Glomerular visceral epithelial cell (primary cell): ENCODE measurements around the gene CBFA2T2.
"Not testable (repeated sequence)": the region's sequence is repeated elsewhere in the genome, so short reads cannot be mapped to it uniquely, and the experiment has no call there.

Source experiments
- DNase-seq: peaks from one replicate; pipeline ENCODE4 v3.0.0-alpha.2; 2016; ENCODE audit errors: extremely low spot score

Gene CBFA2T2

GRCh38 chr20:33622705-33623365 is 132.9 kb downstream of the CBFA2T2 start:
- no peak for DNase-seq

DNA sequence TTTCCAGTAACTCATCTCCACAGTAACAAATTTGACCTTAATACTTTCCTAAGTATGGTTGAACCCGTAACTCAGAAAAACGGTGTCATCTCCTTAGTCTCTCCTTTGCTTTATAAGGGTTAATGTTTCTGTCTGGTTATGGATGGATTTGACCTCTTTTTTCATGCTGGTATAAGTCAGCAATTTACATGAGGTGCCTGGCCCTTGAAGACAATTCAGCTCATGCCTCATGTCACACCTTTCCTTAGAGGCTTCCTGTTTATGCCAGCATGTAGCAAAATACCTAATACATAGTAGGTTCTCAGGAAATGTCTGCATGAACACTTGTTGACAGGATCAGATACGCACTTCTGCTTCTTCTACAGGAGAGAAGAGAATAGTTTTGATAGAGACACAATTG is 134.5 kb downstream of the CBFA2T2 start:
- no peak for DNase-seq

DNA sequence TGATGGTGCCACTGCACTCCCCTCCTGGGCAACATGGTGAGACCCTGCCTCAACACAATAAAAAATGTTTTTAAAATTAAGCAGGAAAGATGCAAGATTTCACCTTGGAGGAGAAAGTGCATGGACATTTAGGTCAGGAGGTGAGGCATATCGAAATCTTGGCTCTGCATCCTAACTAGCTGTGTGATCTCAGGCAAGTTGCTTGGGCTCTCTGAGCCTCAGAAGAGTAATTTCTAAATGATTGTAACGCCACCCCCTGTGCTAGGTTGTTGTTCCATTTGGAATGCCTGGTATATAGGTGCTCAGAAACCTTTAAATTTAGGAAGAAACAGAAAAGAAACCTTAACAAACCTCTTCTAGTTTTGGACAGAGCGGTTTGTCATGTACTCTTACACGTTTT is 136.3 kb downstream of the CBFA2T2 start:
- DNase-seq: no peak

GRCh38 chr20:33627577-33628216 is 137.8 kb downstream of the CBFA2T2 start:
- no peak for DNase-seq

DNA sequence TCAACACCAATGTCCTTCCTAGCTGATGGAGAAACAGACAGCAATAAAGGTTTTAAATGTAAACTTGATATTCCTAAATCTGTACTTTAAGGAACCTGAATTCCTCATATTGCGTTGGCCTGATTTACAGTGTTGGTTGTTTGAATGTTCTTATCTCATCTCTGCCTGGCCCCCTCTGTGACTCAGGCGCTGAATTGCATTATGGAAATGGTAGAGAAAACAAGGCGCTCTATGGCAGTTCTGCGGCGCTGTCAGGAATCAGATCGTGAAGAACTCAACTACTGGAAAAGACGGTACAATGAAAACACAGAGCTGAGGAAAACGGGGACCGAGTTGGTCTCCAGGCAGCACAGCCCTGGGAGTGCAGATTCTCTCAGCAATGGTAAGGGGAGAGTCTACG is 139.6 kb downstream of the CBFA2T2 start:
- DNase-seq: no peak

DNA sequence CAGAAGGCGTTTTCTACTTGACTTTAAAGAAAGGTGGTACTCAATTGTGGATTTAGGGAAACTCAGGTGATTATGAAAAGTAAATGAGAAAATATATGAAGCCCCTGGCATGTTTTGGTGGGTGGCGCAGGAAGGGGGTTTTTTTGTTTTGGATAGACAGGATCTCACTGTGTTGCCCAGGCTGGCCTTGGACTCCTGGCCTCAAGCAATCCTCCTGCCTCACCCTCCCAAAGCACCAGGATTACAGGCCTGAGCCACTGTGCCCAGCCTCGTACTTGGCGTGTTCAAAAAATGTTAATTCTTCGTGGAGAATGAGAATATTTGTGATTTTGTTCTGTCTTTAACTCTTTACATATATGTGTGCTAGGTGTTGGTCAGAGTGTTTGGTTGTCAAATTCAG is 140.1 kb downstream of the CBFA2T2 start:
- no peak for DNase-seq

DNA sequence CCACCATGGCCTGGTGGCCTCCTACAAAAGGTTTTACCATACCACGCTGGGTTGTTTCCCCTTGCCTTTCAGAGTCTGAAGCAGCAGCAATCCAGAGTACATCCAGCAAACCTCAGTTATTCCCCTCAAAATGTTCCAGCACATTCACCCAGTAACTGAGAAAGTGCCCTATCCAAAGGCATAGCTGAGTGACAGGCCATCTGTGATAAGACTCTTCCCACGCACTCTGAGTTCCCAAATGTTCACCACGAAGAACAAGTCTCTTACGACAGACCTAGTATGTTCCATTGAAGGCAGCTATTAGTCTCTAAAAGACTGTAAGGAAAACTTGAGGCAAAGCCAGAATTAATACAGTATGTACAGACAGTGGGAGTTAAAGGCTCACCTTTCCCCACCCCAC is 140.6 kb downstream of the CBFA2T2 start:
- DNase-seq: no peak

- not testable (repeated sequence) for DNase-seq
Observed at GRCh38 chr20:33631910-33632309, 142.0 kb downstream of the CBFA2T2 start.

- DNase-seq: no peak
Observed at GRCh38 chr20:33635341-33635740, 145.4 kb downstream of the CBFA2T2 start.

GRCh38 chr20:33636776-33637175 is 146.9 kb downstream of the CBFA2T2 start:
- no peak for DNase-seq

- no peak for DNase-seq
Observed at GRCh38 chr20:33640287-33640686, 150.4 kb downstream of the CBFA2T2 start.

DNA sequence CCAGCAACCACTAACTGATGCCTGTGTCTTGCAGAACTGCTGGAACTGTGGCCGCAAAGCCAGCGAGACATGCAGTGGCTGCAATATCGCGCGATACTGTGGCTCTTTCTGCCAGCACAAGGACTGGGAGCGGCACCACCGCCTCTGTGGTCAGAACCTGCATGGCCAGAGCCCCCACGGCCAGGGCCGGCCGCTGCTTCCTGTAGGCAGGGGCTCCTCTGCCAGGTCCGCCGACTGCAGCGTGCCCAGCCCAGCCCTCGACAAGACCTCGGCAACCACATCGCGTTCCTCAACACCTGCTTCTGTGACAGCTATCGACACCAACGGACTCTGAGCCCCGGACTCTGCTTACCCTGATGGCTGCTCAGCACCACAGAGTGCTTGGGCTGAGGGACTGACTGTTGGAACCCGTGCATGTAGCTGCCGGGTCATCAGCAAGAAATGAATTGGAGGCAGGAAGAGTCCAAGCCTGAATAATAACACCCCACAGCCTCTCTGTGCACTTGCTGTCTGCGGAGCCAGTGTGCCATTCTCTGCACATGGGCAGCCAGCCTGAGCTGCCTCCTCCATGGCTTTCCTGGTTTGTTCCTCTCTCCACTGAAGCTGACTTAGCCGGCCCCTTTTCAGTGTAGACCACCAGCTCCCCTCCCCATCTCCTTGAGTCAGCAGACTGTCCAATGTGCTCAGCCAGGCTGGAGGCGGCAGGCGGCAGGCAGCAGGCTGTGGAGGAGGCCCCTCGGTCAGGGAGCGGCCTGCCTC is 154.6 kb downstream of the CBFA2T2 start:
- no peak for DNase-seq

GRCh38 chr20:33645072-33645358 is 155.1 kb downstream of the CBFA2T2 start:
- DNase-seq: no peak

DNA sequence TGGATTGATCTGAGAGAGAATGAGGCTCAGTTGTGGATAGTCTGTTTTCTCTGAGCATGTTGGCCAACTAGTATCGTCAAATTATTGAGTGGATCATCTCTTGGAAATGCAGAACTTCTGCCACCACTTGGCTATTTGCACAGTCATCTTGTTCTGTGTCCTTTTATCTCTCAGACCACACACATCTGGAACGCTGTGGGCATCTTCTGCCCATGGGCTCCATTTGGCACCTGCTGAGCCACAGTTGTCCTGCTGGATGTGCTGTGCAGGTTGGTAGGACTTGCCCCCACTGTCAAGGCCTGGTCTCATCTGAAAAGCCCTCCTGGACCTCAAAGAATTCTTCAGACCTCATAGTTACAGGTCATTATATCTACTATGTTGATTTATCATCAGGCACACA is 155.5 kb downstream of the CBFA2T2 start:
- DNase-seq: no peak

DNA sequence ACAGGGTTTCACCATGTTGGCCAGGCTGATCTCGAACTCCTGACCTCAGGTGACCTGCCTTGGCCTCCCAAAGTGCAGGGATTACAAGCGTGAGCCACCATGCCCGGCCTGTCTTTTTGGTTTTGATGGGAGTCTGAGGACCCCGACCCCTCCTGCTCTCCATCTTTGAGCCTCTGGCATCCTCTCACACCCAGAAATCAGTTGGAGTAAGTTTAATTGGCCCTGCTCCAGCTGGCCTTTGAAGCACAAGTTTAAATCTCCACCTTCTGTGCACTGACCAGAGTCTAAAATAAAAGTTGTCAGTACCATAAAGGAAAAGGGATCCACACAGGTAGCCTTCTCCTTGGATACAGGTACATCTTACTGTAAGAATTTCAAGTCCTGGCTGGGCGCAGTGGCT is 156.3 kb downstream of the CBFA2T2 start:
- DNase-seq: no peak

DNA sequence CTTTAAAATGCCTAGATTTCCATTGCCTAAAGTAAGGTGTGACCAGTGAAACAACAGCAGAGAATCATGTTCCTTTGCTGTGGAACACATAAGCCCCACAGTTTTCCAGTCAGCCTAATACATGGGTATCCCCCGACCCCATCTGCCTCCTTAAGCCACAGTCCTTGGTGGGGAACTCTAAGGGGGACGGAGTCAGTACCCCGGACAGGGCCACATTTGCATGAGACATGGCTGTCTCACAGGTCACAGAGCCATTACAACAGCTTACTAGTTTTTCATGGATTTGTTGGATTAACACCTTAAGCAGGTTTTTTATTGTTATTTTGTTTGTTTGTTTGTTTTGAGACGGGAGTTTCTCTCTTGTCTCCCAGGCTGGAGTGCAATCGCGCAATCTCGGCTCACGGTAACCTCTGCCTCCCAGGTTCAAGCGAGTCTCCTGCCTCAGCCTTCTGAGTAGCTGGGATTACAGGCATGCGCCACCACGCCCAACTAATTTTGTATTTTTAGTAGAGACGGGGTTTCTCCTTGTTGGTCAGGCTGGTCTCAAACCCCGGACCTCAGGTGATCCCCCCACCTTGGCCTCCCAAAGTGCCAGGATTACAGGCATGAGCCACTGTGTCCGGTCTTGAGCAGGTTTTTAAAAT is 157.2 kb downstream of the CBFA2T2 start:
- DNase-seq: not testable (repeated sequence)

DNA sequence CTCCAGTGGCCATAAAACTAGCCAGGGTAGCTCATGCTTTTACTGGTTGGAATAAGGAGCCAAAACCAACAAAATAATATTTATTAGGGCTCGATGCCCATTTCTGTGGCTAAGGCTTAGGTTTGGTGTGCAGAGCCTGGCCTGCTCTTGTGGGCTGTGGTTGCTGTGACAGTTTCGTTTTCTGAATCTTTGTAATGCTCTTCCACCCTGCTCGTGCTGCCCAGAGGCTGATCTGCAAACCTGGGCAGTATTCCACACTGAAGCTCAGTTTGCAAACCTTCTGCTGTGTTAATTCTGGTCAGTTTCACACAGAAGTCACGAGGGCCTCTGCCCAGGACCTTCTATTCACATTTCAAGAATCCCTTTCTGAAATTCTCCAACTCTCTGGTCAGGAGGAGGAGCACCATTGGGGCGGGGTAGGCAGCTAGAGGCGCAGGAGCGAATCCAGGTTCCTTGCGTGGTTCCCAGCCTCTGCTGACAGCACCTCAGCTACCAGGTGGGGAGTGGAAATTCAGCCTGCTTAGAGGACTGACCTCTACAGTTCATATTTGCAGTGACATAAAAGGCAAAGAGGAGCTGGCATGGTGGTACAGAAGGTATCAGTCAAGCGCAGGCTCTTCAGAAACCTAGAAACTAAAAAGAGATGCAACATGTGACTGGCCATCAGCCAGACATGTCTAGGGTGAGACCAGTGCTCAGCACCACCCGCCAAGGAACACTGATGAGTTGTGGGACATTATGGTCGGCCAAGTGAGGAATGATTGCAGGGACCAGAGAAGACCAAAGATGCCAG is 157.9 kb downstream of the CBFA2T2 start:
- peak; percentile 88 for DNase-seq

DNA sequence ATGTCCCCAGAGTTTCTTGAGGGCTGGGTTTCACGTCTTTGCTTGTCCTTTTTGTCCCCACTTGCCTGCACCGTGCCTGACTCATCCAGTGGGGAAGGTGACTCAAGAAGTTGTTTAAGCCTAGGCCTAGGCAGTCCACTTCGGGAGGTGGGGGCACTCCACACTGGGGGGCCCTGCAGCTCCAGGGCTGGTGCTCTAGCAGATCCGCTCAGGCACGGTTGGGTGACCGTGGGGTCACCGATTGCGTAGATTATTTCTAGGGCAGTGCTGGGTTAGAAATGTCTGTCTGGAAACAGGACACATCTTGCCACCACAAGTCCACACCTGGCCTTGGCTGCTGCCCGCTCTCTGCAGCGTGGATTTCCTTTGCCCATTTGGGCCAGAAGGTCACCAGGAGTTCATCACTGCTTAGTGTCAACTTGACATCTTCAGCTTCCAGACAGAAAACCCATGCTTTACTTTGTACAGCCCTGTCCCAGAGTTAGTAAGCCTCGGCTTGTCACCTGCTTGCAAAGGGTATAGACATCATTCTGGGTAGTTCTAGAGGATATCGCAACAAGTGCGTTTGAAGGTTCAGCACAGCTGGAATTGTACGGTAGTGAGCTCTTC is 158.6 kb downstream of the CBFA2T2 start:
- peak; percentile 62 for DNase-seq

DNA sequence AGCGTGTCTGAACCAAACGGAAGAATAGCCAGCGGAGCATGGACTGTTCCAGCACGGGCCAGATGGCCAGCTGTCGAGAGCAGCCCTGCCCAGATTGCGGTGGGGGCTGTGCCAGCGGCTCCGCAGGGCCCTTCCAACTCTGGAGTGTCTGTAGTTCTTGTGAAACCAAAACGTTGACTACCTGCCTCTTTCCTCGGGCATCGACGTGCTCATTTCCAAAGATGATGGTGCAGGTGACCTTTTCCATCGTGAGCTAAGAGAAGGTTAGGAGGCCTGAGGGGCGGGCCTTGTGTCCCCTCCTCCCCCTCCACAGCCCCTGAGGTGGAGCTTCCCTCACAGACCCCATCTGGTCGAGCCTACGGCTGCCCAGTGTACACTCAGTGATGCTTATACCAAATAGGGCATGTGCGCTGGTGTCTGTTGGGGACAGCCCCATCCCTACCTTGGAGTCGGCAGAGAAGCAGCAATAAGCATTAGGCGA is 159.3 kb downstream of the CBFA2T2 start:
- DNase-seq: no peak

DNA sequence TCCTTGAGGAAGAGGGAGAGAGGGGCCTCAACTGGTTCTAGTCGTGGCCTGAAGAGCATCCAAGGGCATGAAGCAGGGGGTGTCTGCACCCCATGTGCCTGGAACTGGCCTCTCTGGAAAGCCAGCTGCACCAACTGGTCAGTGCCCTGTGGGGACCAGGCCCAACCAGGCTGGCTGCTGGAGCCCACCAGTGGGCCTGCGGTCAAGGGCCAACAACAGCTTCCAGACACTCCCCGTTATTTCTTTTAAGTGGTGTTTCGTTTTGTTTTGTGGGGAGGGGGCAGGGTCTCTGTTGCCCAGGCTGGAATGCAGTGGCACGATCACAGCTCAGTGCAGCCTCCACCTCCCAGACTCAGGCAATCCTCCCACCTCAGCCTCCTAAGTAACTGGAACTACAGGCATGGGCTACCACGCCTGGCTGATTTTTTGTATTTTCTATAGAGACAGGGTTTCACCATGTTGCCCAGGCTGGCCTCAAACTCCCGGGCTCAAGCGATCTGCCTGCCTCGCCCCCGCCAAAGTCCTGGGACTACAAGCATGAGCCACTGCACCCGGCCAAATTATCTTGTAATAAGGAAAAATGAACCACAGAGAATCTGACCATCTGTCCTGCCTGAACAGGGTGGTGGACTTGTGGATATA is 160.3 kb downstream of the CBFA2T2 start:
- no peak for DNase-seq
